IPS-18c (cell line): ENCODE measurements around the gene LAGE3.

Experiments
- H3K4me3 ChIP-seq: 2 replicates; pipeline ENCODE4 v1.7.0; 2013; ENCODE audit warnings: low read depth, mild to moderate bottlenecking, low read length, moderate library complexity; ENCODE audit not compliant: insufficient read depth
- H3K9me3 ChIP-seq: one replicate; pipeline ENCODE4 v1.6.1; 2013; ENCODE audit warnings: mild to moderate bottlenecking, low read length, moderate library complexity; ENCODE audit not compliant: control insufficient read depth, insufficient read depth

Gene LAGE3

DNA sequence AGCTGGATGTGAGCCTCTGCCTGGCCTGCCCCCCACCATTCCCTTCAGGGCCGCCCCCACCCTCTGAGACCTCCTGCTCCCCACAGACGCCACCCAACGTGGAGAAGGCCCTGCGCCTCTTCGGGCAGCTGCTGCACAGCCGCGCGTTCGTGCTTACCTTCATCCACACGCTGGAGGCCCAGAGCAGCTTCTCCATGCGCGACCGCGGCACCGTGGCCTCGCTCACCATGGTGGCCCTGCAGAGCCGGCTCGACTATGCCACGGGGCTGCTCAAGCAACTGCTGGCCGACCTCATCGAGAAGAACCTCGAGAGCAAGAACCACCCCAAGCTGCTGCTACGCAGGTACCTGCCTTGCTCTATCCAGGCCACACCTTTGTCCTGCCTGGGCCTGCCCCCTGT, 10.9 kb downstream of the LAGE3 start:
- Histone ChIP-seq H3K9me3 (peaks cover 13% of the 10 kb centered on the region), H3K4me3 (no peak overlapping the region)

DNA sequence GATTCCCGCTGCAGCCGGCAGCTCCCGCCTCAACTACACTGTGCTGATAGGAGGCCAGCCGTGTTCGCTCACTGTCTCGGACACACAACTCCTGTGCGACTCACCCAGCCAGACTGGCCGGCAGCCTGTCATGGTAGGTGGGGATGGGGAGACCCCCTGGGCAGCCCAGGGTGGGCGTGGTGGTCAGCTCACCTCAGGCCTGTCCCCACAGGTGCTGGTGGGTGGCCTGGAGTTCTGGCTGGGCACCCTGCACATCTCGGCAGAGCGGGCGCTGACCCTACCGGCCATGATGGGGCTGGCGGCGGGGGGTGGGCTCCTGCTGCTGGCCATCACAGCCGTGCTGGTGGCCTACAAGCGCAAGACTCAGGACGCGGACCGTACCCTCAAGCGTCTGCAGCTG, 11.5 kb downstream of the LAGE3 start:
- no peak overlapping the region for H3K4me3 ChIP-seq
- H3K9me3 ChIP-seq, result peaks cover 13% of the 10 kb centered on the region

DNA sequence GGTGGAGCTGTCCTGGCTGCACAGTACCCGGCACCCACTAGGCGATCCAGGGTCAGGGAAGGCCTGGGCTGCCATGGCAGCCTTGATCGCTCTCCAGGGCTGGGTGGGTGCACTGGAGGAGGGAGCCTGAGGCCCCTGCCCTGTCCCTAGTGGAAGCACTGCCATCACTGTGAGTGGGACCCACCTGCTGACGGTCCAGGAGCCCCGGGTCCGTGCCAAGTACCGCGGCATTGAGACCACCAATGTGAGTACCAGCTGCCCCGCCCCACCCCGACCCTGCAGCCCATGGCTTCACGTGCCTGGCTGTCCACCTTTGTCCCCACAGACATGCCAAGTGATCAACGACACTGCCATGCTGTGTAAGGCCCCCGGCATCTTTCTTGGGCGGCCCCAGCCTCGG, 12.2 kb downstream of the LAGE3 start:
- Histone ChIP-seq H3K9me3 (peaks cover 14% of the 10 kb centered on the region), H3K4me3 (no peak overlapping the region)

DNA sequence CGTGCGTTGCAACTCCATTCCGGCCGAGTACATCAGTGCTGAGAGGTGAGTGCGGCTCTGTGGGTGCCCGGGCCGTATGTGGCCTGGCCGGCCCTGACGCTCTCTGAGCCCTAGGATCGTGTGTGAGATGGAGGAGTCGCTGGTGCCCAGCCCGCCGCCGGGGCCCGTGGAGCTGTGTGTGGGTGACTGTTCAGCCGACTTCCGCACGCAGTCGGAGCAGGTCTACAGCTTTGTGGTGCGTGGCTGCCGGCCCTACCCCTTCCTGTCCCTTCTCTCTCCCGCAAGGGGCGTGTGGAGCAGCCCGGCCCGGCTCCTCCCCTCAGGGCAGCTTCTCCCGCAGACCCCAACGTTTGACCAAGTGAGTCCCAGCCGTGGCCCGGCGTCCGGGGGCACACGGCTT, 13.0 kb downstream of the LAGE3 start:
- peaks cover 12% of the 10 kb centered on the region for H3K9me3 ChIP-seq
- H3K4me3 ChIP-seq, result no peak overlapping the region

DNA sequence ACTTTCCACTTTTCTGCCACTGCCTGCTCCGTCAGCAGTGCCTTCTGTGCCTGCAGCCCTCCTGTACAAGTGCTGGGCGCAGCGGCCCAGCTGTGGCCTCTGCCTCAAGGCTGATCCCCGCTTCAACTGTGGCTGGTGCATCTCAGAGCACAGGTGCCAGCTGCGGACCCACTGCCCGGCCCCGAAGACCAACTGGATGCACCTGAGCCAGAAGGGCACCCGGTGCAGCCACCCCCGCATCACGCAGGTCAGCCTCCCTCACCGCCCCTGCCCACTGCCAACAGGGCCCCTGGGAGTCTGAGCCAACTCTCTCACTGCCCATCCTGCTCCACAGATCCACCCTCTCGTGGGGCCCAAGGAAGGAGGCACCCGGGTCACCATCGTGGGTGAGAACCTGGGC, 13.5 kb downstream of the LAGE3 start:
- peaks cover 12% of the 10 kb centered on the region for H3K9me3 ChIP-seq
- H3K4me3 ChIP-seq, result no peak overlapping the region

DNA sequence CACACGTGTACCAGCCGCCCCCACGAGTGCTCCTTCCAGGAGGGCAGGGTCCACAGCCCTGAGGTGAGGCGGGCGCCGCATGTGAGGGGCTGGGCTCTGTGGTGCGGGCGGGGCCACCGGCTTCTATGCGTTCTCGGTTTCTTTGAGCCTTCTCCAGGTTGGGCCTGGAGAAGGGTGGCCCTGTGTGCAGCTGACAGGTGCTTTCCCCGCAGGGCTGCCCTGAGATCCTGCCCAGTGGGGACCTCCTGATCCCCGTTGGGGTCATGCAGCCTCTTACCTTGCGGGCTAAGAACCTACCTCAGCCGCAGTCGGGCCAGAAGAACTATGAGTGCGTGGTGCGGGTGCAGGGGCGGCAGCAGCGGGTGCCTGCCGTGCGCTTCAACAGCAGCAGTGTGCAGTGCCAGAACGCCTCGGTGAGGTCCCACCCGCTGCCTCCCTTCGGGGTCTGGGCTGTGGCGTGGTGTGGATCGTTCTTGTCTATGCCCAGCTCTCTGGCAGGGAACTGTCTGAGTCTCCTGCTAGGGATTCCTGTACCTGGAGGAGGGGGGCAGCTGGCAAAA, 14.2 kb downstream of the LAGE3 start:
- Histone ChIP-seq H3K9me3 (peaks cover 12% of the 10 kb centered on the region), H3K4me3 (no peak overlapping the region)

DNA sequence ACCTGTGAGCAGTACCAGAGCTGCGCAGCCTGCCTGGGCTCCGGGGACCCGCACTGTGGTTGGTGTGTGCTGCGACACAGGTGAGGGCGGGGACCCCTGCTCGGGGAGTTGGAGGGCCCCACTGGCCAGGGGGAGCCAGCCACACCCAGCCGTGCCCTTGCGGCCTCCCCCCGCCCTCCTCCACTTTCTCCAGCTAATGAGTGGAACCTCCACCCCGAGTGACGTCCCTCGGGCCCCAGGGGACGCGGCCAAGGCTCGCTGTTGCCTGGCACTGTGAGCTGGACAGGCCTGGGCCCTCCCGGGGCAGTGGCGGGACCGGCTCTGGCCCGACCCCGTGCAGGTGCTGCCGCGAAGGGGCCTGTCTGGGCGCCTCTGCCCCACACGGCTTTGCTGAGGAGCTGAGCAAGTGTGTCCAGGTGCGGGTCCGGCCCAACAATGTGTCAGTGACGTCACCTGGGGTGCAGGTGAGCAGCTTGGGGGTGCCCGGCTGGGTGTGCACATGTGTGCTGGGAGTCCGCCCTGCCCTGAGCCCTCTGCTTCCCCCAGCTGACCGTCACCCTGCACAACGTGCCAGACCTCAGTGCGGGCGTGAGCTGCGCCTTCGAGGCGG, 15.4 kb downstream of the LAGE3 start:
- Histone ChIP-seq H3K9me3 (peaks cover 14% of the 10 kb centered on the region), H3K4me3 (no peak overlapping the region)

DNA sequence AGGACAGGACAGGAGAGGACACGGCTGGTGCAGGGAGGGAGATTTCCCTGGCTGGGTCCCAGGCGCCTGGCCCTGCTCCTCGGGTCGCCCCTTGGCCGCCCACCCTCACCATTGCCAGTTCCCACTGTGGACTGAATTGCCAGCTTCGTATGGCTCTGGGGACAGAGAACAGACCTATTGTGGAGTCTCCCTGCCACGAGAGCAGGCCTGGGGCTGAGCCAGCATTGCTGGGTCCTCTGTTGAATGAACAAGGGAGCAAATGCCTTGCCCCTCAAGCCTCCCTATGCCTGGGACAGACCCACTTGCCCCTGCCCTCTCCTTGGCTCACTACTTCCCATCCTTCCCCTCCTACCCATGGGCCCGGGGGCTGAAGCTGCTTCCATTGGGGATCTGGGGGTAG, 16.7 kb downstream of the LAGE3 start:
- H3K9me3 ChIP-seq, result peaks cover 13% of the 10 kb centered on the region
- no peak overlapping the region for H3K4me3 ChIP-seq

DNA sequence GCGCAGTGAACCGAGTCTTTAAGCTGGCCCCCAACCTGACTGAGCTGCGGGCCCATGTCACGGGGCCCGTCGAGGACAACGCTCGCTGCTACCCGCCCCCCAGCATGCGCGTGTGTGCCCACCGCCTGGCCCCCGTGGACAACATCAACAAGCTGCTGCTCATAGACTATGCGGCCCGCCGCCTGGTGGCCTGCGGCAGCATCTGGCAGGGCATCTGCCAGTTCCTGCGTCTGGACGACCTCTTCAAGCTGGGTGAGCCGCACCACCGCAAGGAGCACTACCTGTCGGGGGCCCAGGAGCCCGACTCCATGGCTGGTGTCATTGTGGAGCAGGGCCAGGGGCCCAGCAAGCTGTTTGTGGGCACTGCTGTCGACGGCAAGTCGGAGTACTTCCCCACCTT, 18.8 kb downstream of the LAGE3 start:
- peak overlapping the region; percentile 15; the same call in 1 of the 2 replicates for H3K4me3 ChIP-seq
- H3K9me3 ChIP-seq, result peaks cover 17% of the 10 kb centered on the region

DNA sequence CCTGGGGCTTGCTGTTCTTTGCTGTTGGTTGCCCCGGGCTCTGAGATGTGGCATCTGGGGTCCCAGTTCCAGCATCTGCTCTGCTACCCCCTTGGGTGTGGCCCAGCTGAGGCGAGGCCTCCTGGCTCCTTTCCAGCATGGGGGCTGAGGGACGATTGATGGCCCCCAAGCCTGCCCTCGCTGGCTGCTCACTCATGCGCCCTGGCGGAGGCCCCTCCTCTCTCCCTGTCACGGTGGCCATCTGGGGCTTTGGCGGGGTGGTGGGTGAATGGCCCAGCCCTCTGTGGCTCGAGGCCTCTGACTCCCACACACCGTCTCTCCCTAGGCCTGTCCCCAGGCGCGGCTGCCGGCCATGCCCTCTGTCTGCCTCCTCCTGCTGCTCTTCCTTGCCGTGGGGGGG, 19.2 kb downstream of the LAGE3 start:
- Histone ChIP-seq H3K9me3 (peaks cover 21% of the 10 kb centered on the region), H3K4me3 (peak overlapping the region; percentile 15; the same call in 1 of the 2 replicates)

DNA sequence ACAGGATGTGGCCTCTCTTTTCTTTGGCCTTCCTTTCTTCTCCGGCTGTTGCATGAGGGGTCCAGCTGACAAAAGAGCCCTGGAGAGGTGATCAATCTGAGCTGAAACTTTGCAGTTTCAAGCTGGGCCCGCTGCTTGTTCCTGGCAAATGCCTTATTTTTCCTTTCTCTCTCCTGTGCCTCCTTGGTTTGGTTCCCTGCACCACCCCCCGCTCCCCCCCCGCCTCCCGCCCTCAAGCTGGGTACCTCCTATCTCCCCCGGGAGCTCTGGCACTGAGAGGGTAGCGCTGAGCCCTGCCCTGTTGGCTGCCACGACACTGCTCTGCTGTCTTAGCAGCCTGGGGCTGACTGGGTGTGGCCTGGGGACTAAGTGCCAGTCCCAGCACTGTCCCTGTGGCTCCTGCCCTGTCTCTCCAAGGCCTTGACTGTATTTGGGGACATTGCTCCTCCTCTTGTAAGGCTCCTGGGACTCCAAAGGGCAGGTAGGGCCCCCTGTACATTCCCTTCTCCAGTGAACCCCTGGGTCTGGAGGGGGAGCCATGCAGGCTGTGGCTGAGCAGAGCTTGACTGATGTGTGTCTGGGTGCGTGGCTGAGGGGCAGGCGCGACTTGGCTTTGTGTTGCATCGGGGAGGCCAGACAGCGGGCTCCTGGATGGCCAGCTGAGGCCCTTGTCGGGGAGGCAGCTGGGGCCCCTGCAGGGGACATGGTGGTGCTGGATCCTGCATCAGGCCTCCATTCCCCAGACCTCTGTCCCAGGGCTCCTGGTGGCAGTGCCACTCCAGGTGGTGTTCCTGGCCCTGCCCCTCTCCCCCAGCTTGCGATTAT, 19.9 kb downstream of the LAGE3 start:
- Histone ChIP-seq H3K9me3 (peaks cover 21% of the 10 kb centered on the region), H3K4me3 (peak overlapping the region; percentile 53)

DNA sequence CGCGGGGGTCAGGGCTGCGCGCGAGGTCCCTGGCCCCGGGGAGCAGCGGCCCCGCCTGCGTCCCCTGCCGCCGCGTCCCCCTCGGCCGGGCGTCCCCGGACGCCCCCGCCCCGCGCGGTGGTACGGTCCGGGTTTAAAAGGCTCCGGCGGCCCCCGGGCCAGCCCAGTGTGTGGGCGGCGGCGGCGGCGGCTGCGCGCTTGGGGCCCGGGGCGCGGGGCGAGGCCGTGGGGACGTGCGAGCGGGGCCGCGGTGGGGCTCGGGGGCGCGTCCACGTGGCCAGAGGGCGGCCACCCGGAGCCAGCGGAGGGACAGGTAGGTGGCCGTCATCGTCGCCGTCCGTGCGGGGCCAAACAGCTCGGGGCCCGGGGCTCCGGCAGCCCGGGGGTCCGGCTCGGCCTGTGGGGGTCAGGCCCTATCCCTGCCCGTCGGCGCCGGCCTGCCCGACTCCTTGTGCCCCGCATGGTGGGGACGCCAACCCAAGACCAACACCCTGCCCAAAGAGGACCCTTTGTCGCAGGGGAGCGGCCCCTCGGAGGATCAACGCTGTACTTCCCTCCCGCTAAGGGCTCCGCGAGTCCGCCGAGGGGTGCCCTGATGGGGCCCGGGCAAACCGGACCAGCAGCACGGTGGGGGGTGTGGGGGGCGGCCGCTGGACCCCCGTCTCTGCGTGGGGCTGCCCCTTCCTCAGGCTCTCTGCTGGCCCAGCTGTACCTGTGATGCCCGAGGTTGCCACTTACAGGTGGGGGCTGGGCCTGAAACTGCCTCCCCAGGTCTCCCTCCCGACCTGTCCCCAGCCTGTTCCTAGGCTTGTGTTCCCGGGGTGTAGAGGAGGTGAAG, 20.7 kb downstream of the LAGE3 start, which contains the start of gene PLXNA3:
PLXNA3 (plus strand) TSS at position 166 of the 838 bp plus-strand sequence. CDS start 1,903 bp downstream, outside the sequence.
- H3K9me3 ChIP-seq, result peaks cover 21% of the 10 kb centered on the region
- peak within 1 kb of the TSS; percentile 53 for H3K4me3 ChIP-seq

DNA sequence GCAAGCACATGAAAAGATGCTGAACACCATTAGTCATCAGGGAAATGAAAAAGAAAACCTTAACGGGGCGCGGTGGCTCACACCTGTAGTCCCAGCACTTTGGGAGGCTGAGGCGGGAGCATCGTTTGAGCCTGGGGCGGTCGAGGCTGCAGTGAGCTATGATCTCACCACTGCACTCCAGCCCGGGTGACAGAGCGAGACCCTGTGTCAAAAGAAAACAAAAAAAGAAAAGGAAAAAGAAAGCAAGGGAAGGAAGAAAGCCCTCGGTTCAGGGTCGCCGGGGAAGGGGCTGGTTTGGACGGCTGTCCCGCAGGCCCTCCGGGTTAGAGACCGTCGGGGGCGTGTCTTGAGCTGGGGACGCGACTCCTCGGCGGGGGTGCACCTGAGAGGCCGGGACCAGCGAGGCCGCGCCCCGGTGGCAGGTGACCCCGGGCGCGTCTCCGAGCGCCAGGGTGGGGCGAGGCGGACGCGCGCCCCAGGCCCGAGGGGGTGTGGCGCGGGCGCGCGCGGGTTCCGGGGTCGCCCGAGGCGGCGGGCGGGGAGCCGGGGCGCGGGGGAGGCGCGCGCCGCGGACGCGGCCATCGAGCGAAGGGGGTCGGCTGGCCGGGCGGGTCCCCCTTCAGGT, 21.5 kb downstream of the LAGE3 start:
- Histone ChIP-seq H3K4me3 (peak overlapping the region; percentile 20; the same call in 1 of the 2 replicates), H3K9me3 (peaks cover 20% of the 10 kb centered on the region)

DNA sequence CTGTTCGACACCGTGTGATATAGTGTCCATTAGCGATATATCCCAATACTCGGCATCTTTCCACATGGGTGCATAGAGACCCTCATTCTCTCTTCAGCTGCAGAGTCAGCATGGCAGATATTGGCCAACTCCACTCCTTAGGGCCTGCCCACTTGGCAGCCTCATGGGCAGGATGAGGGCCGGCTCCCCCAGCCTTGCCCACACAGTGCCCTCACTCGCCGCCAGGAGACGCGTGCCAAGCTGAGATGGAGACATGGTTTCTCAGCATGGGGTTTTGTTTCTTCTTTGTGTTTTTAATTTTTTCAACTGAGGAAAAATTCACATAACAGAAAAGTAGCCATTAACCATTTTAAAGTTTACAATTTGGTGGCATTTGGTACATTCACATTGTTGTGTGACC, 26.3 kb downstream of the LAGE3 start:
- no peak overlapping the region for H3K4me3 ChIP-seq

DNA sequence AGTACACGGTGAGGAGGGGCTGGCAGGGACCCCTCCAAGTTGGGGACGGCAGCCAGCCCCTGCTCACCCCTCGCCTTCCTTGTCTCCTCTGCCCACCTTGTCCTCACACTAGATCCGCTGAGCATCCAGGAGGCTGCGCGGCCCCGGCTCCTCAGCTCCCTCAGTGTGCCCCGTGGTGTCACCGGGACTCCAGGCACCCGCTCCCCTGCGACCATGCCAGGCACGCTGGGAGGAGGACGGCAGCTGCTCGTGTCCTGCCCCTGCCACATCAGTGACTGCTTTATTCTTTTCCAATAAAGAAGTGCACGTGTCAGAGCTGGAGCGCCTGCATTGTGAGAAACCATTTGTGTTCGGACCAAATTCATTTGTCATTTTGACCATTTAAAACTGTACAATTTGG, 28.8 kb downstream of the LAGE3 start:
- H3K4me3 ChIP-seq, result no peak overlapping the region
- peaks cover 17% of the 10 kb centered on the region for H3K9me3 ChIP-seq

More for the DNA sequence above, 26.3 kb downstream of the LAGE3 start:
- H3K9me3 ChIP-seq, result peaks cover 26% of the 10 kb centered on the region

DNA sequence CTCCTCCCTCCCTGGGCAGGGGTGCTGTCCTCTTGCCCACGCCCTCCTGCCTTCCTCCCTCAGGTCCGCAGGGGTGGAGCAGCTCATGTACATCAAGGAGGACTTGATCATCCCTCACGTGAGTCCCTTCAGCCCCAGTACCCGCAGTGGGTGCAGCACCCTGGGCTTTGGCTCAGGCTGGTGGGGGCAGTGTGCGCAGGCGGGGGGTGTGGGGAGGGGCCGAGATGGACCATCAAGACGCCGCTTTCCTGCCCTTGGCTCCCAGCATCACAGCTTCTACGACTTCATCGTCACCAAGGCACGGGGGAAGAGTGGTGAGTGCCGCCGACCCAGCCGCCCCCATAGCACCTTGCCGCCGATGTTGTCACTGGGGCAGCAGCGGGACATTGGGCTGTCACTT, 29.5 kb downstream of the LAGE3 start:
- Histone ChIP-seq H3K4me3 (no peak overlapping the region), H3K9me3 (peaks cover 12% of the 10 kb centered on the region)

DNA sequence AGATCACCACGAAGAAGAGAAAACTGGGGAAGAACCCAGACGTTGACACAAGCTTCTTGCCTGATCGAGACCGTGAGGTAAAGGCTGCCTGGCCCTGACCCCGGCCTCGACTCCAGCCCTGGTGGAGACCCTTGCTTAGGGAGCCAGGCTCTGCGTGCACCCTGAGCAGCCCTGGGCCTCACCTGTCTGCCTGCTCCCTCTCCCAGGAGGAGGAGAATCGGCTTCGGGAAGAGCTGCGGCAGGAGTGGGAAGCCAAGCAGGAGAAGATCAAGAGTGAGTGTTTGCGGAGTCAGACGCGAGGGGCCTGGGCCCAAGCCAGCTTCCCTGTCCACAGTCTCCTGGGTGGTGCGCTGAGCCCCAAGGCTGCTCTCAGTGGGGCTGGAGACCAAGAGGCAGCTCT, 30.6 kb downstream of the LAGE3 start:
- peaks cover 12% of the 10 kb centered on the region for H3K9me3 ChIP-seq
- no peak overlapping the region for H3K4me3 ChIP-seq
